Fibroblast of lung (primary cell): ENCODE results near the gene CPEB2. TPM values are rescaled to one million over a fixed set of nuclear protein-coding genes. Genes with fewer than 3 reads are reported as not detected.

ENCODE experiments used
- DNase-seq, 2 donors: peaks; one replicate each; pipeline versions ENCODE4 v3.0.0 to v3.0.0-alpha.2; 2010; ENCODE audit warnings: low read depth in 2 of 2
- H2AFZ ChIP-seq: 2 replicates; pipeline ENCODE4 v1.5.1; 2012; ENCODE audit warnings: low read length, control low read depth, inconsistent platforms
- H3K27ac ChIP-seq: 2 replicates; pipeline ENCODE4 v1.5.1; 2011; ENCODE audit warnings: low read length, control low read depth; ENCODE audit not compliant: insufficient read depth
- H3K27me3 ChIP-seq: 2 replicates; pipeline ENCODE4 v1.5.1; 2011; ENCODE audit warnings: mild to moderate bottlenecking, low read length; ENCODE audit not compliant: control insufficient read depth, insufficient read depth
- H3K36me3 ChIP-seq: 2 replicates; pipeline ENCODE4 v1.5.1; 2011; ENCODE audit warnings: low read length; ENCODE audit not compliant: control insufficient read depth, insufficient read depth
- H3K4me1 ChIP-seq: 2 replicates; pipeline ENCODE4 v1.5.1; 2011; ENCODE audit warnings: low read length; ENCODE audit not compliant: control insufficient read depth, insufficient read depth; ENCODE audit errors: extremely low read depth
- H3K4me2 ChIP-seq: 2 replicates; pipeline ENCODE4 v1.5.1; 2011; ENCODE audit warnings: low read length, control low read depth; ENCODE audit not compliant: insufficient read depth; ENCODE audit errors: extremely low read depth
- H3K4me3 ChIP-seq, 4 experiments: fragments of 200-600 bp in 1 of 4; sonication (generic) in 1 of 4; replicated peaks in 1 of 4; 2 replicates each; pipeline ENCODE4 v1.5.1; 2011 to 2016; ENCODE audit warnings: low read length in 4 of 4, low read depth in 3 of 4, mild to moderate bottlenecking in 3 of 4, control low read depth in 2 of 4, inconsistent platforms in 1 of 4, mixed read lengths in 1 of 4; ENCODE audit not compliant: insufficient read depth in 1 of 4; ENCODE audit errors: control extremely low read depth in 1 of 4
- H3K79me2 ChIP-seq: 2 replicates; pipeline ENCODE4 v1.5.1; 2012; ENCODE audit warnings: mild to moderate bottlenecking, low read length, inconsistent platforms; ENCODE audit not compliant: control insufficient read depth, insufficient read depth
- H3K9ac ChIP-seq: 2 replicates; pipeline ENCODE4 v1.5.1; 2011; ENCODE audit warnings: mild to moderate bottlenecking, low read length, control low read depth; ENCODE audit not compliant: insufficient read depth
- H3K9me3 ChIP-seq: 2 replicates; pipeline ENCODE4 v1.5.1; 2012; ENCODE audit warnings: low read depth, low read length; ENCODE audit not compliant: control insufficient read depth, insufficient read depth
- H4K20me1 ChIP-seq: 2 replicates; pipeline ENCODE4 v1.5.1; 2011; ENCODE audit warnings: low read length; ENCODE audit not compliant: control insufficient read depth, insufficient read depth; ENCODE audit errors: extremely low read depth
- EZH2 ChIP-seq: IDR thresholded peaks from 2 replicates; pipeline ENCODE4 v1.5.1; 2012; ENCODE audit warnings: low read length, control low read depth, mild to moderate bottlenecking; ENCODE audit errors: missing control alignments
- polyA plus RNA-seq, 2 donors: library from polyadenylated mRNA; depleted of rRNA in 1 of 2; stranded (reverse) in 1 of 2; unstranded in 1 of 2; fragments of >200 nt; gene quantifications; 2 replicates each; pipeline ENCODE4 v1.2.1, GENCODE V29; 2011 to 2012; ENCODE audit warnings: missing spikeins in 1 of 2
- total RNA-seq: library from RNA; depleted of rRNA; stranded (reverse); fragments of >200 nt; gene quantifications from 2 replicates; pipeline ENCODE4 v1.2.1, GENCODE V29; 2014
- TF ChIP-seq, protein P1 (sequence below), 2 donors: IDR thresholded peaks in 1 of 2; conservative IDR thresholded peaks in 1 of 2; 1 replicate in 1 of 2; 2 replicates in 1 of 2; pipeline ENCODE4 v1.5.1; 2011 to 2012; ENCODE audit warnings: low read length in 2 of 2, control low read depth in 1 of 2, inconsistent platforms in 1 of 2, low read depth in 1 of 2, mild to moderate bottlenecking in 1 of 2

The CPEB2 gene
- total and polyA plus RNA-seq, 2 donors (not counting 1 experiment from before 2014, with no cell fraction given): 18.6 to 19.0 TPM

GRCh38 chr4:14984448-14984847, 17.8 kb upstream of the CPEB2 start:
- no peak overlapping the region for H3K4me2 ChIP-seq
- H3K27me3 ChIP-seq: no peaks in the 10 kb centered on the region
- no peaks in the 10 kb centered on the region for H3K36me3 ChIP-seq
- no peaks in the 10 kb centered on the region for H3K79me2 ChIP-seq
- H3K27ac ChIP-seq: no peak overlapping the region
- H2AFZ ChIP-seq: no peak overlapping the region
- H3K9ac ChIP-seq: no peak overlapping the region
- no peaks in the 10 kb centered on the region for H3K9me3 ChIP-seq
- H3K4me3 ChIP-seq: no peak overlapping the region
- H4K20me1 ChIP-seq: no peaks in the 10 kb centered on the region
- peak in 1 of 2 donors; percentile 51 for DNase-seq
- TF ChIP-seq, protein P1, sequence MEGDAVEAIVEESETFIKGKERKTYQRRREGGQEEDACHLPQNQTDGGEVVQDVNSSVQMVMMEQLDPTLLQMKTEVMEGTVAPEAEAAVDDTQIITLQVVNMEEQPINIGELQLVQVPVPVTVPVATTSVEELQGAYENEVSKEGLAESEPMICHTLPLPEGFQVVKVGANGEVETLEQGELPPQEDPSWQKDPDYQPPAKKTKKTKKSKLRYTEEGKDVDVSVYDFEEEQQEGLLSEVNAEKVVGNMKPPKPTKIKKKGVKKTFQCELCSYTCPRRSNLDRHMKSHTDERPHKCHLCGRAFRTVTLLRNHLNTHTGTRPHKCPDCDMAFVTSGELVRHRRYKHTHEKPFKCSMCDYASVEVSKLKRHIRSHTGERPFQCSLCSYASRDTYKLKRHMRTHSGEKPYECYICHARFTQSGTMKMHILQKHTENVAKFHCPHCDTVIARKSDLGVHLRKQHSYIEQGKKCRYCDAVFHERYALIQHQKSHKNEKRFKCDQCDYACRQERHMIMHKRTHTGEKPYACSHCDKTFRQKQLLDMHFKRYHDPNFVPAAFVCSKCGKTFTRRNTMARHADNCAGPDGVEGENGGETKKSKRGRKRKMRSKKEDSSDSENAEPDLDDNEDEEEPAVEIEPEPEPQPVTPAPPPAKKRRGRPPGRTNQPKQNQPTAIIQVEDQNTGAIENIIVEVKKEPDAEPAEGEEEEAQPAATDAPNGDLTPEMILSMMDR (conservative IDR thresholded peaks at IDR 0.05 in 1 of 2, IDR thresholded peaks at IDR 0.05 in 1 of 2; ENCODE audit: low read depth in 1 of 2, low read length in 2 of 2): no peak
- H3K4me1 ChIP-seq: no peaks in the 10 kb centered on the region

DNA sequence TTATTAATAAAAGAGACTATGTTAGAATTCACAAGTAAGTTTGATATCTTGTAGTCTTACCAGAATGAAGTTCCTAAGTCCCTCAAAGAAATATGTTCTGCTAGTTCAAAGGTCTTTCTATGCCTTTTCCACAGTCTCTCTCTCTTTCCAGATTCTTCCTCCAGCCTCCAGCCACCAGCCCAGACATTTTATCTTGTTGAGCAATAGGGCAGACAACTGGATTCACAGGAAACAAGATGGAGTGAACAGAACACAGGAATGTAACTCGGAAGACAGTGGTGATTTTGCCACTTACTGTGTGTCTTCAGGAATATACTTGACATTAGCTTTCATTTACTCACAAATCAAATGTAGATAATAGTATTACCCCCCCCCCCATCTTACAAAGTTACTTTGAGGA, 17.1 kb upstream of the CPEB2 start:
- peak in 1 of 2 donors; percentile 23 for DNase-seq
- H3K27ac ChIP-seq: no peak overlapping the region
- no peak overlapping the region for H3K4me3 ChIP-seq
- no peak overlapping the region for H2AFZ ChIP-seq
- H3K27me3 ChIP-seq: no peaks in the 10 kb centered on the region
- no peaks in the 10 kb centered on the region for H3K79me2 ChIP-seq
- no peaks in the 10 kb centered on the region for H3K36me3 ChIP-seq
- no peak overlapping the region for H3K9ac ChIP-seq
- H3K4me2 ChIP-seq: no peak overlapping the region
- no peaks in the 10 kb centered on the region for H3K9me3 ChIP-seq
- TF ChIP-seq EZH2: no peak
- TF ChIP-seq, protein P1 (conservative IDR thresholded peaks at IDR 0.05 in 1 of 2, IDR thresholded peaks at IDR 0.05 in 1 of 2; ENCODE audit: low read depth in 1 of 2, low read length in 2 of 2): no peak
- H3K4me1 ChIP-seq: no peaks in the 10 kb centered on the region
- H4K20me1 ChIP-seq: no peaks in the 10 kb centered on the region

- no peak overlapping the region for H3K9ac ChIP-seq
- H3K36me3 ChIP-seq: no peaks in the 10 kb centered on the region
- H3K4me1 ChIP-seq: no peaks in the 10 kb centered on the region
- no peak overlapping the region for H3K4me2 ChIP-seq
- H3K27ac ChIP-seq: no peak overlapping the region
- no peak for DNase-seq
- no peak for TF ChIP-seq EZH2
- no peak overlapping the region for H2AFZ ChIP-seq
- no peaks in the 10 kb centered on the region for H4K20me1 ChIP-seq
- H3K4me3 ChIP-seq: no peak overlapping the region
- H3K27me3 ChIP-seq: no peaks in the 10 kb centered on the region
- no peaks in the 10 kb centered on the region for H3K79me2 ChIP-seq
- H3K9me3 ChIP-seq: no peaks in the 10 kb centered on the region
Observed at GRCh38 chr4:14985843-14986242, 16.4 kb upstream of the CPEB2 start.
